ENCODE measurements around the gene PDE4D.
"Not testable (repeated sequence)": the region's sequence is repeated elsewhere in the genome, so short reads cannot be mapped to it uniquely, and the experiment has no call there.

Gene PDE4D

GRCh38 chr5:59069438-59070079 lies 824.0 kb downstream of the PDE4D start:
- DNase-seq (ENCODE audit: low read depth), result peak; percentile 97

- peak; percentile 65 for DNase-seq (ENCODE audit: low read depth)
Measured at GRCh38 chr5:59067956-59068656, 825.4 kb downstream of the PDE4D start.

- DNase-seq (ENCODE audit: low read depth), result peak; percentile 96
Measured at GRCh38 chr5:59066367-59067163, 827.0 kb downstream of the PDE4D start.

GRCh38 chr5:59065554-59065953 lies 828.0 kb downstream of the PDE4D start:
- DNase-seq (ENCODE audit: low read depth), result peak; percentile 81

GRCh38 chr5:59064293-59064692 lies 829.2 kb downstream of the PDE4D start:
- DNase-seq (ENCODE audit: low read depth), result no peak

GRCh38 chr5:59062986-59063683 lies 830.4 kb downstream of the PDE4D start:
- peak; percentile 90 for DNase-seq (ENCODE audit: low read depth)

GRCh38 chr5:59061377-59061776 lies 832.1 kb downstream of the PDE4D start:
- peak; percentile 79 for DNase-seq (ENCODE audit: low read depth)

GRCh38 chr5:59058969-59059687 lies 834.4 kb downstream of the PDE4D start:
- DNase-seq (ENCODE audit: low read depth), result no peak

- DNase-seq (ENCODE audit: low read depth), result no peak
Measured at GRCh38 chr5:59058237-59058636, 835.3 kb downstream of the PDE4D start.

GRCh38 chr5:59056599-59056998 lies 836.9 kb downstream of the PDE4D start:
- DNase-seq (ENCODE audit: low read depth), result not testable (repeated sequence)

GRCh38 chr5:59055745-59056448 lies 837.6 kb downstream of the PDE4D start:
- DNase-seq (ENCODE audit: low read depth), result peak; percentile 62

GRCh38 chr5:59054963-59055528 lies 838.5 kb downstream of the PDE4D start:
- DNase-seq (ENCODE audit: low read depth), result no peak

GRCh38 chr5:59051951-59052350 lies 841.6 kb downstream of the PDE4D start:
- no peak for DNase-seq (ENCODE audit: low read depth)

- no peak for DNase-seq (ENCODE audit: low read depth)
Measured at GRCh38 chr5:59049095-59049494, 844.4 kb downstream of the PDE4D start.

GRCh38 chr5:59042201-59043055 lies 851.1 kb downstream of the PDE4D start:
- DNase-seq (ENCODE audit: low read depth), result peak; percentile 86

GRCh38 chr5:59041355-59041754 lies 852.2 kb downstream of the PDE4D start:
- no peak for DNase-seq (ENCODE audit: low read depth)

GRCh38 chr5:59040804-59041201 lies 852.7 kb downstream of the PDE4D start:
- DNase-seq (ENCODE audit: low read depth), result no peak

GRCh38 chr5:59040024-59040803 lies 853.3 kb downstream of the PDE4D start:
- DNase-seq (ENCODE audit: low read depth), result peak; percentile 89

Measured in iris pigment epithelial cell (primary cell).